HL-60/S4 treated with phorbol 12-myristate 13-acetate at 8.2 ng/mL for 4 days and 3 days (cell line): ENCODE results near the gene TLR3.
"Not testable (repeated sequence)": the region's sequence is repeated elsewhere in the genome, so short reads cannot be mapped to it uniquely, and the experiment has no call there.

Experiments used
- in situ Hi-C: fragments of 300-500 bp; cut with MboI; formaldehyde crosslinking; loops from 2 replicates; pipeline ENCODE4 v1.15.0; 2022; ENCODE audit warnings: low sequenced_read_pairs

TLR3 gene

GRCh38 chr4:186047501-186047900, 21.5 kb upstream of the TLR3 start:
- in situ Hi-C loops: not testable (repeated sequence)

- in situ Hi-C loops: not testable (repeated sequence)
These were observed 18.8 kb upstream of the TLR3 start for GRCh38 chr4:186050135-186050534.

- in situ Hi-C loops: no loop called here
These were observed 17.9 kb upstream of the TLR3 start for GRCh38 chr4:186051096-186051495.

GRCh38 chr4:186058253-186058979, 10.5 kb upstream of the TLR3 start:
- in situ Hi-C loops: no loop called here

- in situ Hi-C loops: no loop called here
These were observed 10.0 kb upstream of the TLR3 start for GRCh38 chr4:186058980-186059316.

GRCh38 chr4:186061921-186062320, 7.0 kb upstream of the TLR3 start:
- in situ Hi-C loops: no loop called here

GRCh38 chr4:186067757-186068385, 1.1 kb upstream of the TLR3 start:
- in situ Hi-C loops: no loop called here

GRCh38 chr4:186069729-186070128, 773 bp downstream of the TLR3 start:
- in situ Hi-C loops: no loop called here

- in situ Hi-C loops: no loop called here
These were observed 3.6 kb downstream of the TLR3 start for GRCh38 chr4:186072516-186072915.

- in situ Hi-C loops: no loop called here
These were observed 5.2 kb downstream of the TLR3 start for GRCh38 chr4:186074189-186074588.

- in situ Hi-C loops: no loop called here
These were observed 10.2 kb downstream of the TLR3 start for GRCh38 chr4:186078981-186079638.

- in situ Hi-C loops: no loop called here
These were observed 10.7 kb downstream of the TLR3 start for GRCh38 chr4:186079694-186080093.

GRCh38 chr4:186081202-186081807, 12.3 kb downstream of the TLR3 start:
- in situ Hi-C loops: no loop called here

GRCh38 chr4:186082221-186082620, 13.3 kb downstream of the TLR3 start:
- in situ Hi-C loops: no loop called here

- in situ Hi-C loops: no loop called here
These were observed 19.6 kb downstream of the TLR3 start for GRCh38 chr4:186088523-186088922.

GRCh38 chr4:186092296-186092695, 23.3 kb downstream of the TLR3 start:
- in situ Hi-C loops: no loop called here

- in situ Hi-C loops: no loop called here
These were observed 26.4 kb downstream of the TLR3 start for GRCh38 chr4:186095406-186095805.

GRCh38 chr4:186096681-186097165, 27.8 kb downstream of the TLR3 start:
- in situ Hi-C loops: no loop called here

- in situ Hi-C loops: no loop called here
These were observed 28.4 kb downstream of the TLR3 start for GRCh38 chr4:186097386-186097785.

GRCh38 chr4:186102931-186103330, 34.0 kb downstream of the TLR3 start:
- in situ Hi-C loops: no loop called here

- in situ Hi-C loops: no loop called here
These were observed 35.3 kb downstream of the TLR3 start, which contains the start of gene FAM149A for GRCh38 chr4:186104114-186104889. FAM149A (plus strand) TSS chr4:186104704.
